ENCODE measurements around the gene USP53. TPM values are rescaled to one million over a fixed set of nuclear protein-coding genes. Genes with fewer than 3 reads are reported as not detected.
A peak's percentile ranks its signal among the peaks of the same experiment; 100 is the strongest.

The USP53 gene
- total and polyA plus RNA-seq, 2 of the 13 experiments (the other 11 are each of a cell fraction or from before 2014, with no cell fraction given): 5.3 to 8.1 TPM

GRCh38 chr4:119212964-119213606 is 572 bp downstream of the USP53 start (continued):
- TF ChIP-seq ZHX2 (IDR thresholded peaks at IDR 0.05; ENCODE audit: low read depth): no peak
- TF ChIP-seq ZHX2 (CRISPR knock-in tag; IDR thresholded peaks at IDR 0.05; ENCODE audit: borderline replicate concordance): no peak
- TF ChIP-seq HMGA1 (CRISPR knock-in tag; conservative IDR thresholded peaks at IDR 0.05): no peak
- TF ChIP-seq ZNF569 (CRISPR knock-in tag; IDR thresholded peaks at IDR 0.05; ENCODE audit: borderline replicate concordance): no peak
- no peak for TF ChIP-seq ARID3A (IDR thresholded peaks at IDR 0.05; ENCODE audit: low read depth, low read length)
- no peak for TF ChIP-seq FOXA1 (IDR thresholded peaks at IDR 0.05)
- TF ChIP-seq FOXA1 (CRISPR knock-in tag; IDR thresholded peaks at IDR 0.05): no peak
- no peak for TF ChIP-seq CREBL2 (CRISPR knock-in tag; IDR thresholded peaks at IDR 0.05; ENCODE audit: borderline replicate concordance)
- no peak for TF ChIP-seq MLXIP (CRISPR knock-in tag; IDR thresholded peaks at IDR 0.05; ENCODE audit: borderline replicate concordance)
- no peak for TF ChIP-seq ZNF7 (CRISPR knock-in tag; IDR thresholded peaks at IDR 0.05)
- TF ChIP-seq HOXA9 (CRISPR knock-in tag; IDR thresholded peaks at IDR 0.05; ENCODE audit: borderline replicate concordance): no peak
- no peak for TF ChIP-seq GLMP (CRISPR knock-in tag; IDR thresholded peaks at IDR 0.05; ENCODE audit: borderline replicate concordance)
- TF ChIP-seq DRAP1 (CRISPR knock-in tag; IDR thresholded peaks at IDR 0.05): no peak
- no peak for TF ChIP-seq NFE2L1 (CRISPR knock-in tag; IDR thresholded peaks at IDR 0.05; ENCODE audit: borderline replicate concordance)
- no peak for TF ChIP-seq FIP1L1 (IDR thresholded peaks at IDR 0.05; ENCODE audit: borderline replicate concordance, insufficient read depth, low read depth, low read length)
- no peak for TF ChIP-seq ZNF841 (CRISPR knock-in tag; IDR thresholded peaks at IDR 0.05; ENCODE audit: borderline replicate concordance)
- TF ChIP-seq MTA1 (CRISPR knock-in tag; IDR thresholded peaks at IDR 0.05; ENCODE audit: borderline replicate concordance): peak; percentile 65; the same call in 1 of the 2 replicates
